H1 (cell line): ENCODE measurements around the gene EDN1. TPM values are rescaled to one million over a fixed set of nuclear protein-coding genes. Genes with fewer than 3 reads are reported as not detected.

Experiments used
- CTCF ChIA-PET: fragments of 300-600 bp; sonication (Branson Sonifier 250); formaldehyde crosslinking; loops from one replicate; lab custom pipeline; 2021; ENCODE audit not compliant: partially characterized antibody; lab: Charles Lee
- POLR2A ChIA-PET: fragments of 300-600 bp; sonication (Branson Sonifier 250); formaldehyde crosslinking; loops from one replicate; lab custom pipeline; 2021; ENCODE audit warnings: inconsistent platforms; ENCODE audit not compliant: partially characterized antibody; lab: Charles Lee
- DNase-seq, 2 experiments: peaks; one replicate each; pipeline versions ENCODE4 v3.0.0 to v3.0.0-alpha.2; 2010 to 2022; ENCODE audit warnings: low spot score in 2 of 2, low read depth in 1 of 2, mixed read lengths in 1 of 2
- FAIRE-seq: peaks from 2 replicates; lab custom pipeline; 2011; peaks lifted over from hg19 to GRCh38; lab: Jason Lieb, UNC
- H2AFZ ChIP-seq: 2 replicates; pipeline ENCODE4 v1.8.1; 2012; ENCODE audit warnings: low read length, inconsistent platforms
- H2AK5ac ChIP-seq: 2 replicates; pipeline ENCODE4 v1.6.1; 2013; ENCODE audit warnings: low read depth, low read length
- H2BK120ac ChIP-seq: replicated peaks from 2 replicates; pipeline ENCODE3; 2013; ENCODE audit warnings: low read depth, low read length, inconsistent platforms
- H2BK12ac ChIP-seq: 2 replicates; pipeline ENCODE4 v1.6.1; 2013; ENCODE audit warnings: low read depth, low read length
- H2BK15ac ChIP-seq: 2 replicates; pipeline ENCODE4 v1.6.1; 2013; ENCODE audit warnings: low read length
- H2BK20ac ChIP-seq: 2 replicates; pipeline ENCODE4 v1.6.1; 2013; ENCODE audit warnings: low read length
- H2BK5ac ChIP-seq: 2 replicates; pipeline ENCODE4 v1.6.1; 2013; ENCODE audit warnings: low read depth, low read length
- H3K14ac ChIP-seq: 2 replicates; pipeline ENCODE4 v1.6.1; 2013; ENCODE audit warnings: inconsistent platforms; ENCODE audit not compliant: insufficient read length
- H3K18ac ChIP-seq: 2 replicates; pipeline ENCODE4 v1.6.1; 2013; ENCODE audit warnings: low read length; ENCODE audit errors: extremely low read depth
- H3K23ac ChIP-seq: 2 replicates; pipeline ENCODE4 v1.6.1; 2013; ENCODE audit warnings: inconsistent platforms; ENCODE audit not compliant: insufficient read length
- H3K23me2 ChIP-seq: 2 replicates; pipeline ENCODE4 v1.6.1; 2013; ENCODE audit warnings: low read depth, low read length
- H3K27ac ChIP-seq: 2 replicates; pipeline ENCODE4 v1.6.1; 2011; ENCODE audit warnings: low read depth, low read length, inconsistent platforms
- H3K27me3 ChIP-seq, 4 experiments: replicated peaks in 1 of 4; 1 replicate in 1 of 4; 2 replicates in 3 of 4; pipeline versions ENCODE4 v1.6.1 to v1.8.1; 2011 to 2013; ENCODE audit warnings: low read length in 3 of 4, mild to moderate bottlenecking in 3 of 4, inconsistent platforms in 2 of 4, mixed read lengths in 2 of 4, moderate library complexity in 1 of 4; ENCODE audit not compliant: control insufficient read depth in 3 of 4, insufficient read depth in 3 of 4; ENCODE audit errors: extremely low read depth in 1 of 4
- H3K36me3 ChIP-seq, 4 experiments: 2 replicates each; pipeline versions ENCODE4 v1.6.1 to v1.8.1; 2011 to 2013; ENCODE audit warnings: mild to moderate bottlenecking in 4 of 4, low read length in 3 of 4, moderate library complexity in 2 of 4, control low read depth in 1 of 4, inconsistent platforms in 1 of 4; ENCODE audit not compliant: insufficient read depth in 4 of 4, control insufficient read depth in 2 of 4
- H3K4ac ChIP-seq: replicated peaks from 2 replicates; pipeline ENCODE3; 2013; ENCODE audit warnings: low read length, low read depth, mixed read lengths, inconsistent platforms; ENCODE audit not compliant: insufficient read length
- H3K4me1 ChIP-seq, 4 experiments: replicated peaks in 1 of 4; 1 replicate in 1 of 4; 2 replicates in 3 of 4; pipeline versions ENCODE4 v1.6.1 to v1.8.1; 2011 to 2013; ENCODE audit warnings: low read length in 3 of 4, inconsistent platforms in 2 of 4, mixed read lengths in 1 of 4; ENCODE audit not compliant: insufficient read depth in 4 of 4, control insufficient read depth in 3 of 4
- H3K4me2 ChIP-seq, 2 experiments: 2 replicates each; pipeline versions ENCODE4 v1.6.1 to v1.8.1; 2011 to 2013; ENCODE audit warnings: low read depth in 2 of 2, low read length in 2 of 2, control low read depth in 1 of 2, inconsistent platforms in 1 of 2, mild to moderate bottlenecking in 1 of 2; ENCODE audit not compliant: insufficient read depth in 1 of 2
- H3K4me3 ChIP-seq, 4 experiments: fragments of 200-600, 300-600 bp in 1 of 4; sonication (generic), shearing (Covaris generic), sonication (Bioruptor Twin) in 1 of 4; 2 replicates each; pipeline versions ENCODE4 v1.5.1 to v1.8.1; 2011 to 2016; ENCODE audit warnings: low read length in 4 of 4, low read depth in 3 of 4, control low read depth in 2 of 4, inconsistent platforms in 2 of 4, mild to moderate bottlenecking in 2 of 4, mixed read lengths in 1 of 4, moderate library complexity in 1 of 4; ENCODE audit not compliant: insufficient read depth in 2 of 4; ENCODE audit errors: extremely low read depth in 1 of 4
- H3K56ac ChIP-seq: replicated peaks from 2 replicates; pipeline ENCODE3; 2013; ENCODE audit warnings: low read depth, mild to moderate bottlenecking, mixed read lengths, low read length, inconsistent platforms; ENCODE audit not compliant: insufficient read length
- H3K79me1 ChIP-seq: 2 replicates; pipeline ENCODE4 v1.6.1; 2013; ENCODE audit warnings: low read depth, low read length, control low read depth
- H3K79me2 ChIP-seq, 2 experiments: 2 replicates each; pipeline versions ENCODE4 v1.6.1 to v1.8.1; 2012 to 2013; ENCODE audit warnings: low read length in 2 of 2, mild to moderate bottlenecking in 2 of 2, inconsistent platforms in 1 of 2; ENCODE audit not compliant: insufficient read depth in 2 of 2, control insufficient read depth in 1 of 2
- H3K9ac ChIP-seq, 4 experiments: replicated peaks in 1 of 4; 1 replicate in 1 of 4; 2 replicates in 3 of 4; pipeline versions ENCODE4 v1.6.1 to v1.8.1; 2011 to 2013; ENCODE audit warnings: low read depth in 3 of 4, low read length in 3 of 4, control low read depth in 2 of 4, mild to moderate bottlenecking in 2 of 4, moderate library complexity in 2 of 4, inconsistent platforms in 1 of 4; ENCODE audit errors: extremely low read depth in 1 of 4
- H3K9me3 ChIP-seq, 2 experiments: 2 replicates each; pipeline versions ENCODE4 v1.6.1 to v1.8.1; 2012 to 2013; ENCODE audit warnings: mild to moderate bottlenecking in 2 of 2, moderate library complexity in 2 of 2, control low read depth in 1 of 2, inconsistent platforms in 1 of 2, low read depth in 1 of 2, low read length in 1 of 2, mixed read lengths in 1 of 2; ENCODE audit not compliant: insufficient read depth in 2 of 2
- H4K20me1 ChIP-seq, 2 experiments: replicated peaks in 1 of 2; 2 replicates each; pipeline versions ENCODE3 to v1.8.1; 2011 to 2013; ENCODE audit warnings: inconsistent platforms in 2 of 2, low read length in 2 of 2, mild to moderate bottlenecking in 1 of 2; ENCODE audit not compliant: insufficient read depth in 2 of 2, control insufficient read depth in 1 of 2
- H4K5ac ChIP-seq: 2 replicates; pipeline ENCODE4 v1.6.1; 2013; ENCODE audit warnings: low read length, low read depth, mixed read lengths, inconsistent platforms; ENCODE audit not compliant: insufficient read length
- H4K8ac ChIP-seq: 2 replicates; pipeline ENCODE4 v1.8.0; 2013; ENCODE audit warnings: mild to moderate bottlenecking, moderate library complexity, low read length, inconsistent platforms; ENCODE audit not compliant: insufficient read depth; ENCODE audit errors: extremely low read depth
- H4K91ac ChIP-seq: replicated peaks from 2 replicates; pipeline ENCODE3; 2013; ENCODE audit warnings: low read length, mixed read lengths, inconsistent platforms; ENCODE audit not compliant: insufficient read length
- ATF3 ChIP-seq: IDR thresholded peaks from 2 replicates; pipeline ENCODE4 v1.6.1; 2011; ENCODE audit warnings: low read depth, mild to moderate bottlenecking, low read length; ENCODE audit not compliant: insufficient read depth
- CREB1 ChIP-seq: IDR thresholded peaks from 2 replicates; pipeline ENCODE4 v1.6.1; 2012; ENCODE audit warnings: inconsistent platforms
- KDM1A ChIP-seq: fragments of 200-600, 300-600 bp; sonication (generic); IDR thresholded peaks from 2 replicates; pipeline ENCODE4 v1.7.1; 2016; ENCODE audit warnings: mild to moderate bottlenecking, low read length, borderline replicate concordance
- RAD21 ChIP-seq, 2 experiments: IDR thresholded peaks in 1 of 2; conservative IDR thresholded peaks in 1 of 2; 2 replicates each; pipeline ENCODE4 v1.6.1; 2011; ENCODE audit warnings: low read depth in 2 of 2, low read length in 2 of 2, improper control_type of control experiment in 1 of 2, inconsistent platforms in 1 of 2, mild to moderate bottlenecking in 1 of 2, moderate library complexity in 1 of 2
- SP4 ChIP-seq: IDR thresholded peaks from 2 replicates; pipeline ENCODE4 v1.6.1; 2012; ENCODE audit warnings: low read length, inconsistent platforms
- SUZ12 ChIP-seq: fragments of 200-600 bp; sonication (generic); IDR thresholded peaks from 2 replicates; pipeline ENCODE4 v1.6.1; 2012; ENCODE audit warnings: mild to moderate bottlenecking, inconsistent platforms, low read length, moderate library complexity, mixed read lengths
- TEAD4 ChIP-seq: IDR thresholded peaks from 2 replicates; pipeline ENCODE4 v1.6.1; 2012; ENCODE audit warnings: low read depth, low read length, inconsistent platforms, mixed read lengths
- ZNF274 ChIP-seq: IDR thresholded peaks from 2 replicates; pipeline ENCODE4 v1.7.0; 2012; ENCODE audit warnings: low read length, borderline replicate concordance; ENCODE audit errors: extremely low read depth
- WGBS, 2 experiments: shearing (Covaris generic) in 1 of 2; methylation state at CpG; one replicate each; pipeline versions ENCODE4 v1.1.6 to v1.1.7; 2013 to 2015; ENCODE audit warnings: low lambda C conversion rate in 2 of 2, mixed read lengths in 2 of 2, inconsistent platforms in 1 of 2, low coverage in 1 of 2, missing lambda C conversion rate in 1 of 2; ENCODE audit not compliant: insufficient replicate concordance in 2 of 2, insufficient coverage in 1 of 2, insufficient read length in 1 of 2; ENCODE audit errors: extremely low coverage in 1 of 2, missing lambda C conversion rate in 1 of 2; 5-methylcytosine and 5-hydroxymethylcytosine counted together
- polyA plus RNA-seq, 7 experiments: library from polyadenylated mRNA; depleted of rRNA in 3 of 7; stranded (reverse) in 5 of 7; unstranded in 2 of 7; fragments of >200 nt in 5 of 7; fragments of 200-250 nt in 2 of 7; gene quantifications; 1 replicate in 5 of 7; 2 replicates in 1 of 7; 4 replicates in 1 of 7; pipeline versions ENCODE4 v1.2.1 to v1.2.3, GENCODE V29; 2011 to 2013; ENCODE audit warnings: missing spikeins in 2 of 7, mixed read lengths in 2 of 7
- total RNA-seq: library from RNA; stranded (reverse); fragmentation: NEBNext Ultra II Directional; extraction: Animal tissue kit (Norgen Biotek cat#: 25700); gene quantifications from 2 replicates; pipeline ENCODE4 v1.2.1, GENCODE V29; 2021
- TF ChIP-seq, protein P1 (sequence below): IDR thresholded peaks from 2 replicates; pipeline ENCODE4 v1.6.1; 2012; ENCODE audit warnings: low read length, inconsistent platforms

EDN1 gene
- total and polyA plus RNA-seq, 2 of the 8 experiments (the other 6 are each of a cell fraction or from before 2014, with no cell fraction given) = 0.23 to 1.1 TPM

- no peak overlapping the region for H4K8ac ChIP-seq
- H3K79me1 ChIP-seq = no peaks in the 10 kb centered on the region
- no peaks in the 10 kb centered on the region for H4K20me1 ChIP-seq
- FAIRE-seq = no peak
- H3K23ac ChIP-seq = no peak overlapping the region
- no peak overlapping the region for H4K91ac ChIP-seq
- H2BK20ac ChIP-seq = 0 out of 2 replicates have a peak overlapping the region, but pooled peaks have one; percentile 17
- H4K5ac ChIP-seq = no peak overlapping the region
- 21% methylated on average over 15 of the region's 15 CpGs; no CpG with 5 or more reads in 1 of the 2 experiments for WGBS, 2 experiments
- peak overlapping the region; percentile 16 to 69 (median 22); a peak in 6 of 8 replicates for H3K4me3 ChIP-seq
- peaks cover 0 to 10% (median 2%) of the 10 kb centered on the region in 4 experiments; a peak in 4 of 7 replicates for H3K27me3 ChIP-seq
- peak overlapping the region; percentile 76 for H2AFZ ChIP-seq
- no peak overlapping the region for H2BK15ac ChIP-seq
- ChIA-PET CTCF (interaction anchor here (0.5 to 6.8 kb wide), 21 partner anchors 8 to 708 kb away, joined by 3 to 103 read pairs (median 5); no protein-coding TSS in a partner anchor), POLR2A (no interaction called here)
- no peak overlapping the region for H2BK120ac ChIP-seq
- H3K4me1 ChIP-seq = peaks cover 9 to 20% (median 13%) of the 10 kb centered on the region in 4 experiments
- no peak overlapping the region for H3K14ac ChIP-seq
- H3K18ac ChIP-seq = no peak overlapping the region
- no peak overlapping the region for H3K9ac ChIP-seq
- H3K9me3 ChIP-seq = no peaks in the 10 kb centered on the region
- peaks cover 3% of the 10 kb centered on the region; the same call in 1 of the 2 replicates for H3K23me2 ChIP-seq
- peak overlapping the region; percentile 65; the same call in 1 of the 2 replicates for H2BK12ac ChIP-seq
- peak overlapping the region; percentile 62 to 67 for H3K4me2 ChIP-seq
- no peak overlapping the region for H3K56ac ChIP-seq
- no peak overlapping the region for H3K4ac ChIP-seq
- H2AK5ac ChIP-seq = no peak overlapping the region
- DNase-seq = peak in 1 of 2 experiments; percentile 67
- no peak overlapping the region for H3K27ac ChIP-seq
- H2BK5ac ChIP-seq = no peak overlapping the region
- peaks cover 0 to 8% (median 0%) of the 10 kb centered on the region in 4 experiments; a peak in 1 of 8 replicates for H3K36me3 ChIP-seq
- H3K79me2 ChIP-seq = no peaks in the 10 kb centered on the region
- TF ChIP-seq CREB1 = no peak
- no peak for TF ChIP-seq SP4
- TF ChIP-seq TEAD4 = peak; percentile 26; the same call in 1 of the 2 replicates
- TF ChIP-seq, protein P1, sequence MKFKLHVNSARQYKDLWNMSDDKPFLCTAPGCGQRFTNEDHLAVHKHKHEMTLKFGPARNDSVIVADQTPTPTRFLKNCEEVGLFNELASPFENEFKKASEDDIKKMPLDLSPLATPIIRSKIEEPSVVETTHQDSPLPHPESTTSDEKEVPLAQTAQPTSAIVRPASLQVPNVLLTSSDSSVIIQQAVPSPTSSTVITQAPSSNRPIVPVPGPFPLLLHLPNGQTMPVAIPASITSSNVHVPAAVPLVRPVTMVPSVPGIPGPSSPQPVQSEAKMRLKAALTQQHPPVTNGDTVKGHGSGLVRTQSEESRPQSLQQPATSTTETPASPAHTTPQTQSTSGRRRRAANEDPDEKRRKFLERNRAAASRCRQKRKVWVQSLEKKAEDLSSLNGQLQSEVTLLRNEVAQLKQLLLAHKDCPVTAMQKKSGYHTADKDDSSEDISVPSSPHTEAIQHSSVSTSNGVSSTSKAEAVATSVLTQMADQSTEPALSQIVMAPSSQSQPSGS = no peak
- TF ChIP-seq ZNF274 = no peak
- TF ChIP-seq RAD21 (IDR thresholded peaks at IDR 0.05 in 1 of 2, conservative IDR thresholded peaks at IDR 0.05 in 1 of 2; ENCODE audit: low read depth in 2 of 2, low read length in 2 of 2) = peak; percentile 80 to 88
- TF ChIP-seq SUZ12 = no peak
- no peak for TF ChIP-seq KDM1A
- no peak for TF ChIP-seq ATF3
Measured at GRCh38 chr6:12291839-12292604, 1.9 kb downstream of the EDN1 start.
